ENCODE data around the gene GRAMD2A.

DNA sequence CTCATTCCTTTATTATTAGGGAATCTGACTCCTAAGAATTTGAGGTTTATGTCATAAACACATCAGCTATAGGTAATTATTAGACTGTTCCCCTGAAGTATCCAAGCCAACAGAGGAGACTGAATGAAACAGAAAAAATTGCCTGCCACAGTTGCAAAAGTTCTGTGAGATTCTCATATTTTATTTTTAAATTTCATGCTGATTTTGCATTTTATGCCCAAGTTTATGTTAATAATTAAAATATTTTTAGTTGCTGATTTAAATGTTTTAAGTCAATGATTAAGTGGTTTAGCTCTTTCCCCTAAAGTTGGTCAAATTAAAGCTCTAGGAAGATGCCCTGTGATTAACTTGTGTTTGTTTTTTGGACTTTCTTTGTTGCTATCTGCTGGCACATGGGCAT lies 69.2 kb downstream of the GRAMD2A start:
- TF ChIP-seq, protein P1, sequence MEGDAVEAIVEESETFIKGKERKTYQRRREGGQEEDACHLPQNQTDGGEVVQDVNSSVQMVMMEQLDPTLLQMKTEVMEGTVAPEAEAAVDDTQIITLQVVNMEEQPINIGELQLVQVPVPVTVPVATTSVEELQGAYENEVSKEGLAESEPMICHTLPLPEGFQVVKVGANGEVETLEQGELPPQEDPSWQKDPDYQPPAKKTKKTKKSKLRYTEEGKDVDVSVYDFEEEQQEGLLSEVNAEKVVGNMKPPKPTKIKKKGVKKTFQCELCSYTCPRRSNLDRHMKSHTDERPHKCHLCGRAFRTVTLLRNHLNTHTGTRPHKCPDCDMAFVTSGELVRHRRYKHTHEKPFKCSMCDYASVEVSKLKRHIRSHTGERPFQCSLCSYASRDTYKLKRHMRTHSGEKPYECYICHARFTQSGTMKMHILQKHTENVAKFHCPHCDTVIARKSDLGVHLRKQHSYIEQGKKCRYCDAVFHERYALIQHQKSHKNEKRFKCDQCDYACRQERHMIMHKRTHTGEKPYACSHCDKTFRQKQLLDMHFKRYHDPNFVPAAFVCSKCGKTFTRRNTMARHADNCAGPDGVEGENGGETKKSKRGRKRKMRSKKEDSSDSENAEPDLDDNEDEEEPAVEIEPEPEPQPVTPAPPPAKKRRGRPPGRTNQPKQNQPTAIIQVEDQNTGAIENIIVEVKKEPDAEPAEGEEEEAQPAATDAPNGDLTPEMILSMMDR (IDR thresholded peaks at IDR 0.05; ENCODE audit: poor library complexity), result no peak
- no peak for TF ChIP-seq EZH2phosphoT487 (IDR thresholded peaks at IDR 0.05; ENCODE audit: low read depth, severe bottlenecking, unreplicated experiment)
